Measurements from ENCODE around the gene PRSS22. TPM values are rescaled to one million over a fixed set of nuclear protein-coding genes. Genes with fewer than 3 reads are reported as not detected.

PRSS22 gene
- total RNA-seq, 1 donor from 2014 or later = not detected

- intact Hi-C loops (cut with micrococcal nuclease) = no loop called here
These were observed 4.4 kb downstream of the PRSS22 start for GRCh38 chr16:2853531-2854073.

DNA sequence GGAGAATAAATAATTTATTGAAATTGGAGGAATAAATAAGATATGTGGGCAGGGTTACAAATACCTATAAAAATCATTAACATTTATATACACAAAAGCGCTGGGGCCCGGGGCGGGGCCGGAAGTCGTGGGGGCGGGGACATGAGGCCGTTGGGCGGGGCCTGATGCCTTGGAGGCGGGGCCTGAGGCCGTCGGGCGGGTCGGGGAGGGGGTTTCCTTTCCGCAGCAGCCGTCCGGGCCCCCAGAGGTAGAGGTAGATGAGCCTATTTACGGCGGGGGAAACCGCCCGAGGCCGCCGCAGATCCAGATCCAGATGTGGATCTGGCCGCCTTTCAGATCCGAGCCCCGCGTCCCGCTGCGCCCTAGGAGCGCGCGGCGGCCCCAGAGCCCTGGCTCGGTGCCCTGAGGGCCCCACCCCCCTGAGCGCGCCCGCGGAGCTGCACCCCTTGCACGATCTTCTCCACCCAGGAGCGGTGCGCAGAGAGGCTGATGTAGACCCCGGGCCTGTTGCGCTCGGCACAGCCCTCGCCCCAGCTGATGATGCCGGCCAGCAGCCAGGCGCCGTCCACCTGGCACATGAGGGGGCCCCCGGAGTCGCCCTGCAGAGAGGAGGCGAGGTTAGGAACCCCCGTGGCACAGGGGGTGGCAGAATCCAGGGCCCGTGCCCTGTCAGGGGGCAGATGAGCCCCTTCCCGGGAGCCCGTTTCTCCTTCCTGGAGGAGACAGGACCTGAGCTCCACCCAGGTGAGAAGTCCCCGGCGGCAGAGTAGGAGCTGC lies 5.1 kb downstream of the PRSS22 start:
- intact Hi-C loops (cut with micrococcal nuclease) = no loop called here

GRCh38 chr16:2852003-2852730 lies 5.8 kb downstream of the PRSS22 start:
- intact Hi-C loops (cut with micrococcal nuclease) = no loop called here

GRCh38 chr16:2848933-2849725 lies 8.8 kb downstream of the PRSS22 start:
- intact Hi-C loops (cut with micrococcal nuclease) = no loop called here

- intact Hi-C loops (cut with micrococcal nuclease) = no loop called here
These were observed 11.3 kb downstream of the PRSS22 start for GRCh38 chr16:2846511-2847310.

- intact Hi-C loops (cut with micrococcal nuclease) = no loop called here
These were observed 12.9 kb downstream of the PRSS22 start for GRCh38 chr16:2845116-2845515.

DNA sequence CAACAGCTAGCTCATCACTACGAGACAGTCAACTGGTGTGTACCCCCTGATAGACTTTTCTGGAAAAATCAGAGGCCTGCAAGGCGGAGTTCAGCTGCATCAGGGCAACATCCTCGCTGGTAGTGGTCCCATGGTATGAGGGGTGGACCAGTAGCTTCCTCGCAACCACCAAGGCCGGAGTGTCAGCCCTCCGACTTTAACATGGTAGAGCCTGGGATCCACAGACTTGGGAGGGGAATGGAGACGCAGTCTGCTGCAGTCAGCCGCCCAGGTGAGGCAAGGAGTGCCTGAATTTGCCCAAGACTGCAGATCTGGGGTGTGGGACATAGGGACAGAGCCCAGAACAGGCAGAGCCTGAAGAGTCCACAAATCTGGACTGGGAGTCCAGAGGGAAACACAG lies 14.4 kb downstream of the PRSS22 start:
- intact Hi-C loops (cut with micrococcal nuclease) = no loop called here

GRCh38 chr16:2842340-2843000 lies 15.5 kb downstream of the PRSS22 start:
- intact Hi-C loops (cut with micrococcal nuclease) = no loop called here

GRCh38 chr16:2841606-2842339 lies 16.2 kb downstream of the PRSS22 start:
- intact Hi-C loops (cut with micrococcal nuclease) = no loop called here

- intact Hi-C loops (cut with micrococcal nuclease) = no loop called here
These were observed 17.1 kb downstream of the PRSS22 start for GRCh38 chr16:2840914-2841313.

DNA sequence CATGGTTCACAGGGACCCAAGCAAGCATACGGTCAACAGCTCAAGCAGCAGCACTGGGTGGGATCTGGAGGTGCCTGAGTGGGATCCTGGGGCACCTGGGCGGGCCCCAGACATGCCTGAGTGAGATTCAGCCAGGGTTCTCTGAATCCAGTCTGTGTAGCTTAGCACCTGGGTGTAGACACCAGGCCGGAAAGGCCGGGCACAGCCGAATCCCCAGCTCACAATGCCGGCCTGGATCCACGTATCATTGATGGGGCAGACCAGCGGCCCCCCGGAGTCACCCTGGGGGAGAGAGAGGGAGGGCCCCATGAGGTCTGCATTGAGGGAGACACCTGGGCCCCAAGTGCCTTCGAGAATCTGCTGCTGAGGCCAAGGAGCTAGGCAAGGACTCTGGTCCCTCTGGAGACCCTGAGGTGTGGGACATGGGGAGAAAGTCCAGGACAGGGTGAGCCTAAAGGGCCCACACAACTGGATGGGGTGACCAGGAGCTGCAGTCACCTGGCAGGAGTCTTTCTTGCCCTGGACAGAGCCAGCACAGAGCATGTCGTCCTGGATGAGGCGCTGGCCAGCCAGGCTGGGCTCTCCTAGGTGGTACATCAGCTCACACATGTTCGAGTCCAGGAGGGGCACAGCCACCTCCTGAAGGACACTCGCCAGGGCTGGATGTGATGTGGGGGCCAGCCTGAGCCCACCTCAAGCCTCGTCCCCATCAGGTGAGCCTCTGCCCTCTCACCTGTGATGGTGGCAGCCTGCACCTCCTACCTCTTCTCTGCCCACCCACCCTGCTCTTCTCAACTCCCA lies 18.1 kb downstream of the PRSS22 start:
- intact Hi-C loops (cut with micrococcal nuclease) = loop anchor here (1.0 kb wide), 1 partner anchor 28 kb away; no protein-coding TSS in a partner anchor

DNA sequence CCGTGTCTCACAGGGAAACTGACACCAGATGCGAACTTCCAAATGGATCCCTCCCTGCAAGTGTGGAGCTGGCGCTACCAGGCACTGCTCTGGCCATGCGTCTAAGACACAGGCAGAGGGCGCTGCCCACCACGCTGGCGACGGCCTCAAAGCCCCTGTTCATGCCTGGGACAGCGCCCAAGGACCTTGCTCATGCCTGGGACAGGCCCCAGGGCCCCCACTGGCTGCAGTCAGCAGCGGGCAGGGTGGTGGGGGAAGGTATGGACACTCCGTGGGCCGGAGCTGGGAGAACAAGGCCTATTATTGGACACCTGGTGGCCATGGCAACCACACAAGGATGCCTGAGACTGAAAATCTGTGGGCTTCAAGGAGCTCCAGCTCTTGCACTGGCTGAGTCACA lies 19.0 kb downstream of the PRSS22 start:
- intact Hi-C loops (cut with micrococcal nuclease) = loop anchor here (1.0 kb wide), 1 partner anchor 29 kb away; no protein-coding TSS in a partner anchor

GRCh38 chr16:2836646-2837508 lies 21.1 kb downstream of the PRSS22 start:
- intact Hi-C loops (cut with micrococcal nuclease) = no loop called here

DNA sequence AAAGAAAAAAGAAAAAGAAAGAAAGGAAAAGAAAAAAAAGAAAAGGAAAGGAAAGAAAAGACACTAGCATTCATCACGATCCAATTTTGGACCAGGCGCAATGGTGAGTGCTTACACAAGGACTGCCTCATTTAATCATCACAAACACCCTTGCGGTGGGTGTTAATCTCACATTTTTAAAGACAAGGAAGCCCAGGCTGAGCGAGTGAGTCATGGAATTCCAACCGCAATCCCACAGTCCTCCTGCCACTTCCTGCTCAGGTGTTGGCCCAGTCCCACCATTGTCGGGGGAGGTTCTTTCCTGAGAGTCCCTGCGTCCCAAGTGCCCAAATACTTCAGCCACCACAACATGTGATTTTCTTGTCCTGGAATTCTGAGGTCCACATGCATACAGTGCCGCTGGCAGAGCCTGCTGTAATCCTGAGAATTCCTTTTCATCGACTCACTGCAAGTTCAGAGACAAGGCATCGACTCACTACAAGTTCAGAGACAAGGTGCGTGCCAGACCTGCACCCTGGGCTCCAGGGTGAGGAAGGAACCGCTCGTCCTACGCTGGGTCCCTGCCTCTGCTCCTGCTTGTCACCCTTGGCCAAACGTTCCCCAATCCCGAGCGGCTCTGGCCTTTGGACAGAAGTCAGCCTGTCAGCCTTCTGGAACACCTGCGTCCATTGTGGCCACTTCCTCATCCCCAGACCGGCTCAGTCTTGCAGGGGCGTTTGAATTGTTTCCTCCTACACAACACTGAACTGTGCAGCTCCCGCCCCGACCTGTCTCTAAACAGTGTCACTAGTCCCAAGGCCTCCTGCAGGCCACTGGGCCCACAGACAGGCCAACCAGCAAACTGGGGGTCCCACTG lies 22.1 kb downstream of the PRSS22 start:
- intact Hi-C loops (cut with micrococcal nuclease) = no loop called here

DNA sequence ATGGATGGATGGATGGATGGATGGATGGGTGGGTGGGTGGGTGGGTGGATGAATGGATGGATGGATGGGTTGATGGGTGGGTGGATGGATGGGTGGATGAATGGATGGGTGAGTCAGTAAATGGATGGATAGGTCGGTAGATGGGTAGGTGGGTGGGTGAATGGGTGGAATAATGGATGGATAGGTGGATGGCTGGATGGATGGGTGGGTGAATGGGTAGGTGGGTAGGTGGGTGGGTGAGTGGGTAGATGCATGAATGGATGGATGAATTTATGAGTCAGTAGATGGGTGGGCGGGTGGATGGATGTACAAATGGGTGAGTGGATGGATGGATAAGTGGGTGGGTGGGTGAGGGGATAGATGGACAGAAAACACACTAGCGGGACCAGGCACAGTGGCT lies 23.0 kb downstream of the PRSS22 start:
- intact Hi-C loops (cut with micrococcal nuclease) = no loop called here

- intact Hi-C loops (cut with micrococcal nuclease) = no loop called here
These were observed 24.2 kb downstream of the PRSS22 start for GRCh38 chr16:2833776-2834175.

DNA sequence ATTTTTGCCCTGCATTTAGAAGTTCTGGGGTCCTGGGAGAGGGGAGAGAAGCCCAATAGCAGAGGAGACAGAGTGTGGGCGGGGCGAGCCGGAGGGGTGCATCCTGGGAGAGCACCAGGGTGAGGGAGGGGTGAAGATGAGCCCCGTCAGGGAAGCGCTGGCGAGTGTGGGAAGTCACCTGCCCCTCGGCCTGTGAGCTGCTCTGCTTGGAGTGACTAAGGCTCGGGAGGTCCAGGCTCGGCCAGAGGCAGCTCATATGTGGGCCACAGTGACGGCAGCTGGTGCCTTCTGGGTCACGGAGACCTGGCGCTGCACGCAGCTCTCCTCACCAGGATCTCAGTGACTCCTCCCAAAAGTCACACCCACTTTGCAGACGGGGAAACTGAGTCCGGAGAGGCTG lies 26.8 kb downstream of the PRSS22 start:
- intact Hi-C loops (cut with micrococcal nuclease) = no loop called here

Measured in T-helper 2 cell treated with Interferon-gamma antibody and Interleukin-4, amounts not matched to agents 100 ng/mL and 5 ng/mL, for 36 hours (primary cell).